ENCODE data around the gene IGFL1.

GRCh38 chr19:46216612-46217011 lies 12.9 kb upstream of the IGFL1 start:
- TF ChIP-seq, protein P1, sequence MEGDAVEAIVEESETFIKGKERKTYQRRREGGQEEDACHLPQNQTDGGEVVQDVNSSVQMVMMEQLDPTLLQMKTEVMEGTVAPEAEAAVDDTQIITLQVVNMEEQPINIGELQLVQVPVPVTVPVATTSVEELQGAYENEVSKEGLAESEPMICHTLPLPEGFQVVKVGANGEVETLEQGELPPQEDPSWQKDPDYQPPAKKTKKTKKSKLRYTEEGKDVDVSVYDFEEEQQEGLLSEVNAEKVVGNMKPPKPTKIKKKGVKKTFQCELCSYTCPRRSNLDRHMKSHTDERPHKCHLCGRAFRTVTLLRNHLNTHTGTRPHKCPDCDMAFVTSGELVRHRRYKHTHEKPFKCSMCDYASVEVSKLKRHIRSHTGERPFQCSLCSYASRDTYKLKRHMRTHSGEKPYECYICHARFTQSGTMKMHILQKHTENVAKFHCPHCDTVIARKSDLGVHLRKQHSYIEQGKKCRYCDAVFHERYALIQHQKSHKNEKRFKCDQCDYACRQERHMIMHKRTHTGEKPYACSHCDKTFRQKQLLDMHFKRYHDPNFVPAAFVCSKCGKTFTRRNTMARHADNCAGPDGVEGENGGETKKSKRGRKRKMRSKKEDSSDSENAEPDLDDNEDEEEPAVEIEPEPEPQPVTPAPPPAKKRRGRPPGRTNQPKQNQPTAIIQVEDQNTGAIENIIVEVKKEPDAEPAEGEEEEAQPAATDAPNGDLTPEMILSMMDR (IDR thresholded peaks at IDR 0.05): no peak
- TF ChIP-seq POLR2A (IDR thresholded peaks at IDR 0.05): no peak

All from esophagus squamous epithelium (tissue), 4 donors.